PFSK-1 (cell line): ENCODE measurements around the gene ZNF318.

ENCODE experiments used
- FOXP2 ChIP-seq: optimal IDR thresholded peaks from 2 replicates; pipeline ENCODE3; 2011; ENCODE audit warnings: borderline replicate concordance, control low read depth, inconsistent platforms; ENCODE audit not compliant: insufficient read depth; ENCODE audit errors: extremely low read length, extremely low read depth
- SIN3A ChIP-seq: IDR thresholded peaks from 2 replicates; pipeline ENCODE4 v1.6.1; 2012; ENCODE audit warnings: mild to moderate bottlenecking, low read length, moderate library complexity, borderline replicate concordance; ENCODE audit not compliant: insufficient read depth
- TAF1 ChIP-seq: IDR thresholded peaks from 2 replicates; pipeline ENCODE4 v1.6.1; 2012; ENCODE audit warnings: low read length, control low read depth, borderline replicate concordance; ENCODE audit not compliant: insufficient read depth
- TF ChIP-seq, protein P1 (sequence below), 2 experiments: IDR thresholded peaks; 2 replicates each; pipeline versions ENCODE4 v1.6.1 to v1.8.0; 2011 to 2012; ENCODE audit warnings: low read depth in 2 of 2, low read length in 2 of 2, control low read depth in 1 of 2, inconsistent platforms in 1 of 2, mild to moderate bottlenecking in 1 of 2, moderate library complexity in 1 of 2; ENCODE audit not compliant: insufficient read depth in 1 of 2

DNA sequence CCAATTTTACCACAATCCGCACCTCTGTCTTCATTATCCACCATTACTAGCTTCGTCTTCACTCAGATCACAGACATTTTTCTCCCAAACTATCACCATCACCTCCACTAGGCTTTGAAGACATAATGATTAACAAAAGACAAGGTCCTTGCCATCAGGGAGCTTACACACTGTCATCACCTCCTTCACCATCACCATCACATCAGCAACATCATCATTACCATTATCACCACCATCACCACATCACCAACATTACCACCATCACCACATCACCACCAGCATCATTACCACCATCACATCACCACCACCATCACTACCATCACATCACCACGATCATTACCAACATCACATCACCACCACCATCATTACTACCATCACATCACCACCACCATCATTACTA lies 75.7 kb downstream of the ZNF318 start:
- TF ChIP-seq TAF1 = no peak
- TF ChIP-seq SIN3A = no peak
- TF ChIP-seq, protein P1, sequence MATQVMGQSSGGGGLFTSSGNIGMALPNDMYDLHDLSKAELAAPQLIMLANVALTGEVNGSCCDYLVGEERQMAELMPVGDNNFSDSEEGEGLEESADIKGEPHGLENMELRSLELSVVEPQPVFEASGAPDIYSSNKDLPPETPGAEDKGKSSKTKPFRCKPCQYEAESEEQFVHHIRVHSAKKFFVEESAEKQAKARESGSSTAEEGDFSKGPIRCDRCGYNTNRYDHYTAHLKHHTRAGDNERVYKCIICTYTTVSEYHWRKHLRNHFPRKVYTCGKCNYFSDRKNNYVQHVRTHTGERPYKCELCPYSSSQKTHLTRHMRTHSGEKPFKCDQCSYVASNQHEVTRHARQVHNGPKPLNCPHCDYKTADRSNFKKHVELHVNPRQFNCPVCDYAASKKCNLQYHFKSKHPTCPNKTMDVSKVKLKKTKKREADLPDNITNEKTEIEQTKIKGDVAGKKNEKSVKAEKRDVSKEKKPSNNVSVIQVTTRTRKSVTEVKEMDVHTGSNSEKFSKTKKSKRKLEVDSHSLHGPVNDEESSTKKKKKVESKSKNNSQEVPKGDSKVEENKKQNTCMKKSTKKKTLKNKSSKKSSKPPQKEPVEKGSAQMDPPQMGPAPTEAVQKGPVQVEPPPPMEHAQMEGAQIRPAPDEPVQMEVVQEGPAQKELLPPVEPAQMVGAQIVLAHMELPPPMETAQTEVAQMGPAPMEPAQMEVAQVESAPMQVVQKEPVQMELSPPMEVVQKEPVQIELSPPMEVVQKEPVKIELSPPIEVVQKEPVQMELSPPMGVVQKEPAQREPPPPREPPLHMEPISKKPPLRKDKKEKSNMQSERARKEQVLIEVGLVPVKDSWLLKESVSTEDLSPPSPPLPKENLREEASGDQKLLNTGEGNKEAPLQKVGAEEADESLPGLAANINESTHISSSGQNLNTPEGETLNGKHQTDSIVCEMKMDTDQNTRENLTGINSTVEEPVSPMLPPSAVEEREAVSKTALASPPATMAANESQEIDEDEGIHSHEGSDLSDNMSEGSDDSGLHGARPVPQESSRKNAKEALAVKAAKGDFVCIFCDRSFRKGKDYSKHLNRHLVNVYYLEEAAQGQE (IDR thresholded peaks at IDR 0.05; ENCODE audit: insufficient read depth in 1 of 2, low read depth in 2 of 2, low read length in 2 of 2) = no peak
- no peak for TF ChIP-seq FOXP2
